GM18909 (cell line): Measurements from ENCODE around the gene IGFL4.

Experiments used
- ATAC-seq: cut with Tn5 transposase; IDR thresholded peaks from one replicate; pipeline ENCODE4 v1.9.1; 2021; ENCODE audit warnings: mild to moderate bottlenecking; ENCODE audit not compliant: unreplicated experiment, poor library complexity

IGFL4 gene

DNA sequence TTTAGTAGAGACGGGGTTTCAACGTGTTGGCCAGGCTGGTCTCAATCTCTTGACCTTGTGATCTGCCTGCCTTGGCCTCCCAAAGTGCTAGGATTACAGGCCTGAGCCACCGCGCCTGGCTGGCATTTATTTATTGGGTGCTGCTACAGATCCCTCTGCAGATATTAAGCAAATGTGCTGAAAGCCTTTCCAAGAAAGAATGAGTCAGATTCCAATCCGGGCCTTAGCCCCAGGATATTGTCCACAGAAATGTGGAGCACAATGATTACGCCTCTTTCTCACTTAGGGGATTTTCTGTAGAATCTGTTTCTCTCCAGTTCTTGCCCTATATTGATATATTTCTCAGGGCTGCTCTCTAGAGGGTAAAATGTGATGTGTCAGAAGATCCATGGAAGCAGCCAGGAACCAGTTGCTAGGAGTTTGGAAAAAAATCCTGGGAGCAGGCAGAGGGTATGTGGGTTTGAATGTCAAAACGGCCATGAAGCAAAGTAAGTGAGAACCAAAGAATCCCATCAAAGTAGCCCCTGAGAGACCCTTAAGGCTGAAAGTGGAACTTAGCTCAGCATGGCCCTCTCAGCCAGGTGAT is 24.8 kb upstream of the IGFL4 start:
- ATAC-seq = no peak

DNA sequence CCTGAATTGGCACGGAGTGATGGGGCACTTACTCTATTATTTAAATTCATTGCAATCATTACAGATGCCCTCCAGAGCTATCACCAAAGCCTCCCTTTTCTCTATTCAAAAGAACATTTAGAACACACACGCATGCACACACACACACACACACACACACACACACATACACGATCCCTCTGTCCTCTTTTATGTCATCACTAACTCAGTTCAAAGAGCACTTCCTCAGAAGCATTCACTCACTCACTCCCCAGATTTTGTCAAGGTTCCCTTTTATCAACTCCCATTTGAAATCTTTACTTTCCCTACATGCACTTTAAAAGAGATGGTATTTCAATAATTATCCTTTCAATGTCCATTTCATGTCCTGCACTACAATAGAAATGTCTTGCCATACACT is 22.4 kb upstream of the IGFL4 start:
- no peak for ATAC-seq

DNA sequence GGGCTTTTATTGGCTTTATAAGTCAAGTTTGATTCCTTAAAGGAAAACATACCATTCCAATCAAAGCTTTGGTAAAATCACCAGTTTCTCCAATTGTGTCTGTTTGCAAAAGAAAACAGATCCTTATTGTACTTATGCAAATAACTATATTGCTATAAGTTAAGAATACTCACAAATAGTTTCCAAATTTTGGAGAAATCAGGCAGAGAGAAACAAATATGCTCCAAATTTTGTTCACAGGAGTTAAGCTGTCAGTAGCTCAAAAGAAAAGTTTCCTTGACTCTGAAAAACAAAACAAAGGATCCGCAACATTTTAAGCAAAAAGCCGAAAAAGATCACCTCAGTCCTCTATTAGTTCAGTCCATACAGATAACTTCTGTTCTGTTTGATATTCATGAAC is 19.2 kb upstream of the IGFL4 start:
- no peak for ATAC-seq

DNA sequence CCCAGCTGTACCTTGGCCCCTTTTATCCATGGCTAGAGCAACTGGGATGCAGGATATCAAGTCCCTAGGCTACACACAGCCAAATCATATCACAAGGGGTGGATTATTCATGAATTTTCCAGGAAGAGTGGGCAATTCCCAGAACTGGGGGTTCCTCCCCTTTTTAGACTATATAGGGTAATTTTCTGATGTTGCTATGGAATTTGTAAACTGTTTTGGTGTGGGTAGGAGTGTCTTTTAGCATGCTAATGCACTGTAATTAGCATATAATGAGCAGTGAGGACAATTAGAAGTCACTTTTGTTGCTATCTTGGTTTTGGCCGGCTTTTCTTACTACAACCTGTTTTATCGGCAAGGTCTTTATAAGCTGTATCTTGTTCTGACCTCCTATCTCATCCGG is 18.0 kb upstream of the IGFL4 start:
- no peak for ATAC-seq

DNA sequence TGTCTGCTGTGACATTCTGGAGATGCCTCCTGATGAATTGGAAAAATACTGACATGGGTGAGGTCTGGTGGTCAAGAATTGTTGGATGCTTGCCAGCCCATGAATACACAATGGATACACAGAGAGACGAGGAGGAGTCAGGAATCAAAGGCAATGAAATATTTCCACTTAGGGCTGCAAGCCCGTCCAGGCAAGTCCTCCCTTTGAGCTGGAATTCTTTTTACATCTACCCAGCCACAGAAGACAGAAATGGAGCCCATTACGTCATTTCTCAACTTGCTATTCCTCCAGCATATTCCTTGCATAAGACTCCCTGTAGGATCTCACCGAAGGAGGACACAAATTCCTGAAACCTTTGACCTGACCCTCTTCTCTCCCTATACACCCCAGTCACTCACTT is 15.7 kb upstream of the IGFL4 start:
- no peak for ATAC-seq

DNA sequence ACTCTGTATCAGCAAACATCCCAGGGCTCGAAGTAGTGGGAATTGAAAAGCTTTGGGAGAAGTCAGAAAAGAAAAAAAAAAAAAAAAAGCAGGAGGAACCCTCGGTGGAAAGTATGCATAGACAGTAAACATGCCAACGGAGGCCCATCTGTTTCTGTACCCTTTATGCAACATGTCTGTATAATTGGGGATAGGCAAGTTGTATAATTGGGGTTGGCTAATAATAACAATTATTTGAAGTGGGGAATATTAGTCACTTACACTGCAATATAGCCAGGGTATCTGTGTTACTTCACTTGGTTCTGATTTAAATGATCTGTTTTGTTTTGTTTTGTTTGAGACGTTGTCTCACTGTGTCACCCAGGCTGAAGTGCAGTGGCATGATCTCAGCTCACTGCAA is 12.1 kb upstream of the IGFL4 start:
- ATAC-seq = no peak

DNA sequence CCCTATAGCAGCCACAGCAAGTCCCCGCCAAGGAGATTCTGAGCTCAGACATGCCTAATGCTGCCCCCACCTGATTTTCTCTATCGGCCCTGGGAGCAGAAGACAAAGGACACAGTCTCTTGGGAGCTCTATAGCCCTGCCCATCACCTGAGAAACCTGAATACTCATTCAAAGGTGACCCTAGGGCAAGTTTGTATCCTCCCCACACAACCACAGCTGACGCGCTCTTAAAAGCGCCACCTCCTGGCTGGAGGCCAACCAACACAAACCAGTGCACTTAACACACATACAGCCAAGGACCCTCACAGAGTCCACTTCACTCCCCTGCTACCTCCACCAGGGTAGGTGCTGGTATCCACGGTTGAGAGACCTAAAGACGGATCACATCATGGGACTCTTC is 8.8 kb upstream of the IGFL4 start:
- ATAC-seq = no peak

DNA sequence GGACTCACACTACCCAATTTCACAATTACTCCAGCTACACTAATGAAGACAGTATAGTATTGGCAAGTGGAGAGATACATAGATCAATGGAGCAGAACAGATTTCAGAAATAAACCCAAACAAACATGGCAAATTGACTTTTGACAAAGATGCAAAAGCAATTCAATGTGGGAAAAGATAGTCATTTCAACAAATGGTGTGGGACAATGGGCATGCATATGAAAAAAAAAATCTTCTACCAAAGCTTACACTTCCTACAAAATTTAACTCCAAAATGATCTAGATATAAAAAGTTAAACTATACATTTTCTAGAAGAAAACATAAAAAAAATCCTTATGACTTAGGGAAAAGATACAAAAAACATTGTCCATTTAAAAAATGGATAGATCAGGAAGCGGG is 2.7 kb upstream of the IGFL4 start:
- no peak for ATAC-seq

DNA sequence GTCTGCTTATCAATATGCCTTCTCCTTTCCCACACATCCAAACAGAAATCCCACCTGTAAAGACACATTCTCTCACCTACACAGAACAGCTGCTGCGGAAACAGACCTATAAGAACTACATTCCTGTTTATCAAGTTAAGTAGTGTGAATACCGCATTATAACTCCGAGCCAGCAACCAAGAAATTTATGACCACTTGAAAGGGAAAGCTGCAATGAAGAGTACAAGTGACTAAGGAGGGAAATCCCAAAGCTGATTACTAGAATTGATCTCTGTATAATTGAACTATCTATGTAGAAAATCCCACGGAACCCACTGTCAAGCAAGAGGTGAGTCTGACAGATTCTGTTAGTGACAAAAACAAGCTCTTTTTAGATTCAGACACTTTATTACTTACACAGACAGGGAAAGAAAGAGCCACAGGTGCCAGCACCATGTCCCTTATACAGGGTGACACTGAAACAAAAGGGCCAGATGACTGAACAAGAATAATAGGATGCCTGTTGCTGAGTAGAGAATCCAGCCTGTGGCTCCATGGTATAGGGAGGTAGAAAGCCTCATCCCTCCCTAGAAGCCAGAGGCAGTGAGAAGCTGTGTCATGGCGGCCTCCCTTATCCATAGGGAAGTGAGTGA is 1.6 kb upstream of the IGFL4 start:
- ATAC-seq = no peak

DNA sequence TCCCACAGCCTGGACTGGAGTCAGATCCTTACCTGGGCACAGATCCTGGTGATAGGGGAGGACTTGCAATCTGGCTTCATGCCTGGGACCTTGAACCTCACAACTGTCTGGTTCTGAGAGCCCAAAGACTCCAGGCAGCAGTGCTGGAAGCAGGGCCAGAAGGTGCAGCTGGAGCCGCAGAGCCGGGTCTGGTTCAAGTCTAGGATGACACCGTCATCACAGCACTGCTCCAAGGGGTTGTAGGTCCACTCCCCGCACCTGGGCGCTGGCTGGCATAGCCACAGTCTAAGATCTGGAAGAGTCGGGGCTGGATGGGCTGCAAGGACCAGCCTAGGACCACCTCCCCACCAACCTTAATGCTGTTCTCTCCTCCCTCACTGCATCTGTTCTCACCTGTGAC is 677 bp downstream of the IGFL4 start:
- ATAC-seq = no peak

DNA sequence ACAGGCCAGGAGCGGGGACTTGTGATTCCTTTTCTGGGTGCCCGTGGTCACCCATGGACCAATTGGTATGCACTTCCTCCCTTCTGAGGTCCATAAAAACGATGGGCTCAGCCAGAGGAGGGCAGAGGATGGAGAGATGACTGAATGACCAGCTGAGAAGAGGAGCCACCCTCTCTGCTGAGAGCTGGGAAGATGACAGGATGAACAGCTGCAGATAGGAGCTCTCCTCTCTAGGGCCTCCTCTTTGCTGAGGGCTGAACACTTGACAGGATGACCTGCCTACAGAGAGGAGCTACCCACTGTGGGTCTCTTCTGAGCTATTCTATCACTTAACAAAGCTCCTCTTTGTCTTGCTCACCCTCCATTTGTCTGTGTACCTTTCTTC is 4.1 kb downstream of the IGFL4 start:
- no peak for ATAC-seq

DNA sequence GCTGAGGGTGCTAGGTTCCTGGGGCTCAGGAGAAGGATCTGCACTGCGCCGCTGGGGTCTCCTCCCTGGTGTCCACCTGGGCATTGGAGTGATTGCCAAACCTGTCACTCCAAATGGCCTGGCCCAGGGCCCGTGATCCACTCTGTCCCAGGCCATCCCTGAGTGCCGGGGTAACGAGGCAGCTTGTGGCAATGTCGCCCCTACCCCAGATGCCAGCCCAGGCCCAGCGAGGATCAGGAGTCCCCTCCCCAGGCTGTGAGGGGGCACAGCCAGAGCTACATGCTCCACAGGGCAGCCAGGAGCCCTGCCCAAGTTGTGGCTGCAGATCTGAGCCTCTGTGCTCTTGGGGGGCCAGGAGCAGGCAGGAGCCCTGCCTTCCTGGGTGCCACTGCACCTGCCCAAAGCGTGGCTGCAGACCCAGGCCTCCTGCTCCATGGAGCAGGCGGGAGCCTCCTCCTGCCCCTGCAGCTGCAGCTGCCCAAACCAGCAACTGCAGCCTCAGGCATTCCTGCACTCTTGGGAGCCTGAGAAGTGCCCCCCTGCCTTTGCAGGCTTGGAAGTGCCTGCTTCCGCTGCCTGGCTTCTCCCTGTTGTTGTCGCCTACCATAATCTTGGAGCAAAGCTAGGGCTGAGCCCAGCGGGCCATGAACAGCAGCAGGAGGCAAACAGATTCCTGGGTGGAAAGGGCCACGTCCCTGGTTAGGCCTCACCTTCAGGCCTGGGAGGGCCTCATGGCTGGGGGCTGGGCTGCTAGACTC is 4.6 kb downstream of the IGFL4 start:
- no peak for ATAC-seq

DNA sequence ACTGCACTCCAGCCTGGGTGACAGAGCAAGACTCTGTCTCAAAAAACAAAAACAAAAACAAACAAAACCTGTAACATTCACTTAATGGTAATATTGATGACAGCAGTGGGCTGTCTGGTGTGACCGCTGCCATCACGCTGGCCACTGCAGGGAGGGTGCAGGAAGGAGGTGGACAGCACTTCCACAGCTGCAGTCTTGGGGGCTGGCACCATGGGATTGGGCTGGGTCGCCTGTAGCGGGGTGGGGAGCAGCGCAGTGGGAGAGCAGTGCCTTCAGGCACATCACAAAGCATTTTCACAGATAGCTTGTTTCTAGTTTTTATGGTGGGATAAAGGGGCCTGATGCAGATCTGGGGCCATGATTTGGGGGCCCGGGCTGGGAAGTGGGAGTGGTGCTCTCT is 5.3 kb downstream of the IGFL4 start:
- ATAC-seq = no peak

DNA sequence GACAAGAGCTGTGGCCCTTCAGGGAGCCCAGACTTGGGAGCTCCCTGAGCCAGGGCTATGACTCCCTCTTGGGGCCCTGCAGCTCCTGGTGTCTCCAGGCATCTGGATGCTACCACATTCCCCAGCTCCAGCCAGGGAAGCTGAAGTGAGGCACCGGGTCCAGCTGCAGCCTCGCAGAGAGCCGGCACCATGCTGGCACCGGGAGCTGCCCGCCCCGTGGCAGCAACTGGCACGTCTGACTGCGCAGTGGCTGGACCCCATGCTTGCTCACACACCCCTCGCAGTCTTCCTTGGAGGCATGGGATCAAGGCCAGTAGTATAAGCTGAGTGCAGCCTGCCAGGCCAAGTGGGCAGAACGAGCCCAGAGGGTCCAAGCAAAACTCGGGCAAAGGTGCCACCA is 7.4 kb downstream of the IGFL4 start:
- no peak for ATAC-seq

DNA sequence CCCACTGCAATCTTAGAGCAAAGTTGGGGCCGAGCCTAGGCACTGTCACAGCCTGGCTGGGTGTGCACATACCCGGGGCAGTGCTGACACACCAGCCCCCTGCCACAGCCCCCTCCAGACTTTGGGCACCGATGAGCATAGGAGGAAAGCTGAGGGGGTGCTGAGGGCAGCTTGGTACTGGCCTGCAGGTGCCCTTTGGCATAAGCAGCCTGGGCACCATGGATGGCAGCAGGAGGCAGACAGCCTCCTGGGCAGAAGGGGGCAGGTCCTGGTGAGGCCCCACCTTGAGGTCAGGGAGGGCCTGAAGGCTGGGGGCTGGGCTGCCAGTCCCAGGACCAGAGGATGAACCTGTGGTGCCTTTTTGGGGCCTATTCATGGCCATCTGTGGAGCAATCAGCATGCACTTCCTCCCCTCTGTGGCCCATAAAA is 8.2 kb downstream of the IGFL4 start:
- ATAC-seq = no peak

DNA sequence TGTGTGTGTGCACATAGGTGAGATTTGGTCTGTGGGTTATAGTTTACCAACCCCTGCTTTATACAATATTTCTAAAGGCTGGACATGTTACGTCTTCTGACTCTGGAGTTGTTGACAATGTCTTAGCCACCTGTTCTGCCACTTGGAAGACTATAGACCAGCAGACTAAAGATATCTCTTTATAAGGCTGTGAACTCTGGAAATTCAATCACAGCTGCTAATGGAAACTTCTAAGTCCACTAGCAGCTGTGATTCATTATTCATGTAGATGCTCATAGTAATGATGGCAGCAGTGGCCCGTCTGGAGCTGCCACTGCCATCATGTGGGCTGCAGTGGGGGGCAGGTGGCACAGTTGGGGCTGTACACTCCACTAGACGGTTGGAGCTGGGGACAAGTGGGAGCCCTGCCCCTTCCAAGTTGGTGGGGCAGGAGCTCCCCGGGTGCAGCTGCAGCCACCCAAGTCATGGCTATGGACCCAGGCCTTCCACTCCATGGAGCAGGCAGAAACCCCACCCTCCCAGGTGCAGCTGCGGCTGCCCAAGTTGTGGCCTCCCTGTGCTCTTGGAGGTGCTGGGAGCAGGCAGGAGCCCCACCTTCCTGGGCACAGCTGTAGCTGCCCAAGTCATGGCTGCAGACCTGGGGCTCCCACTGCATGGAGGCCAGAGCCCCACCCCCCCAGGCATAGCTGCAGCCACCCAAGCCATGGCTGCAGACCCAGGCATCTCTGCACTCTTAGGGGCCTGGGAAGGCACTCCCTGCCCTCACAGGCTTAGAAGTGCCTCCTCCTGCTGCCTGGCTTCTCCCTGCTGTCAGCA is 8.8 kb downstream of the IGFL4 start:
- no peak for ATAC-seq

DNA sequence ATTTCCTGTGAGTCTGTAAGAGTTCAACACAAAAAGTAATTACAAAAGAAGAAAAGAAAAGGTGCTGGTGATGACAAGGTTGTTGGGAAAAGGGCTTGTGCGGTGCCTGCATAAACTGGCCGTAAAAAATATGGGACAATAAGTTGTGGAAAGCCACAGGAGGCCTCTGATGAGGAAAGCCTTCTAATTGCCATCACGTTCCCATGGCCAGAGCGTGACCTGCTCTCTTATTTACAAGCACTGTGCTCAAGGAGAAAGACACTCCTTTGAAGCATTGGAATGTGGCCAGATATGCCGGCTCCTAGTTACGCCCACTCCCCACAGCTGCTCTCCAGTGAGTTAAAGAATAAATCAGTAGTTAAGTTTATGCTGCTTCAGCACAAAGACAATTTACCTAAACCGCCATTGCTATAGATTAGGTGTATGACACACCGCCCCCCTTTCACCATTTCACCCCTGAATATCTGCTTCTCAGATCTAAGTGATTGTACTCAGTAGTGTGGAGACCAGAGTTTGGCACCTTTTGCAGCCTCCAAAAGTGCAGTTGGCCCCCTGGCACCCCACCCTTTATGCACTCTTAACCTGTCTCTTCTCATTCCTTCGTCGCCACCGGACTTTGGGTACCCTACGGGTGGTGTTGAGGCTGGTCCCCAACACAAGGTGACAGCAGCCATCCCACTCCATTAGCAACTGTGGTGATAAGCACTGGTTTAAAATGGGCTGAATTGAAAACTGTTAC is 9.8 kb downstream of the IGFL4 start:
- no peak for ATAC-seq

DNA sequence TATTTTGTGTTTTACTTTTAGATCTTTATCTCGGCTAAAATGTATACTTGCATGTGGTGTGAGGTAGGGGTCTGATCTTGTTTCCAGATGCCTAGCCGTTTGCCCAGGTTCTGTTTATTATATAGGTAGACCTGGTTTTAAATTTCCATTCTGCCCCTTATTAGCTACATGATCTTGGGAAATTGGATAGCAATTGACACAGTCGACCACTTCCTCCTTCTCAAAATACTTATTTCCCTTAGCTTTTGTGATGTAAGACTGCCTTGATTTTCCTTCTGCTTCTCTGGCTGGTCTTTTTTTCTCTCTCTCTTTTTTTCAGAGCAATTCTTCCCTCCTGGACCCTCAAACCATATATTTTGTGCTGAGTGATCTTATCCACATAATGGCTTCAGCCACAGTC is 15.0 kb downstream of the IGFL4 start:
- no peak for ATAC-seq

DNA sequence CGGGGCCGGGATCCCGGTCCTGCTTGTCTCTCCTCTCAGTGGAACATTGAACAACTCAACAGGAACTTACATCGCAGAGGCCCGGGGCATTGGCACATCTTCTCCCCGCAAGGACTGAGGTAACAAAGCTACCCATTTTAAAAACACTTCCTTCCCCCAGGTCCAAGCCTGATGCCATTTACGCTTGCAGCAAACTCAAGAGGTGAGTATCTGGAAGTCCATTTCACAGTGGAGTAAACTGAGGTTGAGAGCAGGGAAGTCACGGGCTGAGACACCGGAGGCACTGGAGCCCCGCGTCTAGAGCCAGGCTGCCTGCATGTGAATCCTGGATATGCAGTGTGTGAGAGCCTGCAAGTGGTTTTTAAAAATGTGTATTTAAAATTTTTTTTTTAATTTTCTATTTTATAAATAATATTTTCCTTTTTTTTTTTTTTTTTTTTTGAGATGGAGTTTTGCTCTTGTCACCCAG is 17.5 kb downstream of the IGFL4 start:
- no peak for ATAC-seq
